ENCODE results near the gene IPO11.

IPO11 gene

DNA sequence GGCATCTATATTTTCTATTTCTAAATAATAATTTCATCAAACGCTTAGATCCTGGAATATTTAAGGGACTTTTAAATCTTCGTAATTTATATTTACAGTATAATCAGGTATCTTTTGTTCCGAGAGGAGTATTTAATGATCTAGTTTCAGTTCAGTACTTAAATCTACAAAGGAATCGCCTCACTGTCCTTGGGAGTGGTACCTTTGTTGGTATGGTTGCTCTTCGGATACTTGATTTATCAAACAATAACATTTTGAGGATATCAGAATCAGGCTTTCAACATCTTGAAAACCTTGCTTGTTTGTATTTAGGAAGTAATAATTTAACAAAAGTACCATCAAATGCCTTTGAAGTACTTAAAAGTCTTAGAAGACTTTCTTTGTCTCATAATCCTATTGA, 167.2 kb downstream of the IPO11 start:
- no peak for ATAC-seq

DNA sequence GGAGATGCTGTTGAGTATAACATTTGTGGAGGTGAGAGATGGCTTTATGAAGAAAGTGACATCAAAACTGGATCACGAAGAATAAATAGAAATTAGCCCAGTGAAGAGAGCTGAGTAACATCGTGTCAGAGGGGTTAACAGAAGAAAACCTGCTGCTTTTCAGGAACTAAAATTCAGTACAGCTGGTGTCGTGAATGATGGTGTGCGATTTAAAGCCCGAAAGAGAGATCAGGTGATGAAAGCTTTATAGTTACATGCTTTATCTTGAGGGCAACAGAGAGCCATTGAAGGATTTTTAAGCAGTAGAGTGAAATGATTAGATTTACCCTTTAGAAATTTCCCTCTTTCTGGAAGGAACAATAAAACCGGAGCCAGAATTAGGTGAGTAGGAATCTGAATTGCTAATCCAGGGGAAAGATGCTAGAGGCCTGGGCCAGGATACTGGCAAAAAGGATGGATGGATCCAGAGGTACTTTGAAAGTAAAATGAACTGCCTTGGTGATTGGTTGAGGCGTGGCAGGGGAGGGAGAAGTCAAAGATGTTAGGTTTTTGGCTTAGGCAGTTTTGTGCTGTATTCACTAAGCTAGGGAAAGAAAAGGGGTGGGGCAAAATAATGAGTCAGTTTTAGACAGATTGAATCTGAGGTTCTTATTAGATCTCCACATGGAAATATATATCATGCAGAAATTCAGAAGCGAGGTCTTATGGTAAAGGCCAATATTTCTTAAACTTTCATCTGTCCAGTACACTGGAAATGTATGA, 169.5 kb downstream of the IPO11 start:
- ATAC-seq = no peak
- TF ChIP-seq SNAI2 (CRISPR knock-in tag; IDR thresholded peaks at IDR 0.05) (no peak), TOX (CRISPR knock-in tag; IDR thresholded peaks at IDR 0.05; ENCODE audit: borderline replicate concordance) (no peak), ARNTL (CRISPR knock-in tag; IDR thresholded peaks at IDR 0.05; ENCODE audit: borderline replicate concordance, low read depth) (no peak), ZC3H10 (CRISPR knock-in tag; IDR thresholded peaks at IDR 0.05) (no peak), ZFP30 (CRISPR knock-in tag; IDR thresholded peaks at IDR 0.05) (no peak), ZNF565 (CRISPR knock-in tag; conservative IDR thresholded peaks at IDR 0.05; ENCODE audit: low read depth) (no peak), BACH2 (CRISPR knock-in tag; IDR thresholded peaks at IDR 0.05; ENCODE audit: borderline replicate concordance) (no peak), ESRRG (CRISPR knock-in tag; IDR thresholded peaks at IDR 0.05) (no peak), ISL1 (CRISPR knock-in tag; IDR thresholded peaks at IDR 0.05) (no peak), CSRNP3 (CRISPR knock-in tag; IDR thresholded peaks at IDR 0.05) (no peak), ZNF70 (CRISPR knock-in tag; IDR thresholded peaks at IDR 0.05) (no peak), POU6F1 (CRISPR knock-in tag; IDR thresholded peaks at IDR 0.05; ENCODE audit: borderline replicate concordance, low read depth) (no peak), TCF4 (CRISPR knock-in tag; IDR thresholded peaks at IDR 0.05; ENCODE audit: borderline replicate concordance) (no peak), RARB (CRISPR knock-in tag; IDR thresholded peaks at IDR 0.05) (no peak), CREB5 (CRISPR knock-in tag; IDR thresholded peaks at IDR 0.05; ENCODE audit: low read depth) (no peak)
- TF ChIP-seq, protein P1, sequence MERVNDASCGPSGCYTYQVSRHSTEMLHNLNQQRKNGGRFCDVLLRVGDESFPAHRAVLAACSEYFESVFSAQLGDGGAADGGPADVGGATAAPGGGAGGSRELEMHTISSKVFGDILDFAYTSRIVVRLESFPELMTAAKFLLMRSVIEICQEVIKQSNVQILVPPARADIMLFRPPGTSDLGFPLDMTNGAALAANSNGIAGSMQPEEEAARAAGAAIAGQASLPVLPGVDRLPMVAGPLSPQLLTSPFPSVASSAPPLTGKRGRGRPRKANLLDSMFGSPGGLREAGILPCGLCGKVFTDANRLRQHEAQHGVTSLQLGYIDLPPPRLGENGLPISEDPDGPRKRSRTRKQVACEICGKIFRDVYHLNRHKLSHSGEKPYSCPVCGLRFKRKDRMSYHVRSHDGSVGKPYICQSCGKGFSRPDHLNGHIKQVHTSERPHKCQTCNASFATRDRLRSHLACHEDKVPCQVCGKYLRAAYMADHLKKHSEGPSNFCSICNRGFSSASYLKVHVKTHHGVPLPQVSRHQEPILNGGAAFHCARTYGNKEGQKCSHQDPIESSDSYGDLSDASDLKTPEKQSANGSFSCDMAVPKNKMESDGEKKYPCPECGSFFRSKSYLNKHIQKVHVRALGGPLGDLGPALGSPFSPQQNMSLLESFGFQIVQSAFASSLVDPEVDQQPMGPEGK (CRISPR knock-in tag; IDR thresholded peaks at IDR 0.05; ENCODE audit: borderline replicate concordance) = no peak

More for the DNA sequence above, 167.2 kb downstream of the IPO11 start:
- TF ChIP-seq PPARA (CRISPR knock-in tag; IDR thresholded peaks at IDR 0.05; ENCODE audit: borderline replicate concordance) = no peak
- TF ChIP-seq OSR1 (CRISPR knock-in tag; IDR thresholded peaks at IDR 0.05) = no peak
- no peak for TF ChIP-seq ZC3H10 (CRISPR knock-in tag; IDR thresholded peaks at IDR 0.05)
- no peak for TF ChIP-seq ZFP30 (CRISPR knock-in tag; IDR thresholded peaks at IDR 0.05)
- TF ChIP-seq ZNF70 (CRISPR knock-in tag; IDR thresholded peaks at IDR 0.05) = no peak
- TF ChIP-seq TSHZ2 (CRISPR knock-in tag; IDR thresholded peaks at IDR 0.05) = no peak

DNA sequence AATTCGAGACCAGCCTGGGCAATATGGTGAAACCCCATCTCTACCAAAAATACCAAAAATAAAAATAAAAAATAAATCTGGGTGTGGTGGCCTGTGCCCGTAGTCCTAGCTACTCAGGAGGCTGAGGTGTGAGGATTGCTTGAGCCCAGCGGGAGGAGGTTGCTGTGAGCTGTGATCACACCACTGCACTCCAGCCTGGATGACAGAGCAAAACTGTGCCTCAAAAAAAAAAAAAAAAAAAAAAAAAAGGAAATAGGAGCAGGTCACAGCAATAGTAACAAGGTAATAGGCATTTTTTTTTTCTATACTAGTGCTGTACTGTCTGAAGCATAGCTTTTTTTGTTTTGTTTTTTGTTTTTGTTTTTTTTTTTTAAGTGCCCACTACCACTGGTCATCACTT, 171.8 kb downstream of the IPO11 start:
- no peak for ATAC-seq
- TF ChIP-seq ESRRG (CRISPR knock-in tag; IDR thresholded peaks at IDR 0.05) (no peak), ZNF8 (CRISPR knock-in tag; IDR thresholded peaks at IDR 0.05) (no peak), ZNF565 (CRISPR knock-in tag; conservative IDR thresholded peaks at IDR 0.05; ENCODE audit: low read depth) (no peak)
